Activated CD4-positive, alpha-beta memory T cell treated with anti-CD3 and anti-CD28 coated beads for 36 hours (primary cell): ENCODE results near the gene ABCA1. TPM values are rescaled to one million over a fixed set of nuclear protein-coding genes. Genes with fewer than 3 reads are reported as not detected.

Experiments
- CTCF ChIA-PET: fragments of 350-600 bp; sonication (Branson Sonifier 250); formaldehyde crosslinking; loops from one replicate; lab custom pipeline; 2021; ENCODE audit warnings: antibody characterized with exemption, inconsistent platforms; lab: Charles Lee
- POLR2A ChIA-PET: fragments of 350-600 bp; sonication (Branson Sonifier 250); formaldehyde crosslinking; loops from one replicate; lab custom pipeline; 2021; ENCODE audit warnings: antibody characterized with exemption; lab: Charles Lee
- DNase-seq: peaks from one replicate; pipeline ENCODE4 v3.0.0-alpha.2; 2020
- H3K27ac Mint-ChIP-seq: one replicate; pipeline ENCODE4 v1.8.0; 2021; ENCODE audit warnings: mixed read lengths
- H3K27me3 Mint-ChIP-seq: one replicate; pipeline ENCODE4 v1.8.0; 2021; ENCODE audit warnings: mixed read lengths
- H3K36me3 Mint-ChIP-seq: one replicate; pipeline ENCODE4 v1.8.0; 2021; ENCODE audit warnings: mixed read lengths
- H3K4me1 Mint-ChIP-seq: one replicate; pipeline ENCODE4 v1.8.0; 2021; ENCODE audit warnings: low read depth, mixed read lengths
- H3K4me3 Mint-ChIP-seq: one replicate; pipeline ENCODE4 v1.8.0; 2021; ENCODE audit warnings: mild to moderate bottlenecking, mixed read lengths
- H3K9me3 Mint-ChIP-seq: one replicate; pipeline ENCODE4 v1.8.0; 2021; ENCODE audit warnings: mixed read lengths
- intact Hi-C: fragments of 100-400 bp; cut with micrococcal nuclease; formaldehyde crosslinking; loops from one replicate; pipeline ENCODE4 v1.15.1; 2023
- total RNA-seq, 2 experiments: library from RNA; stranded (reverse); gene quantifications; one replicate each; pipeline ENCODE4 v1.2.3, GENCODE V29; 2021

The ABCA1 gene
- total RNA-seq, 2 experiments from 2014 or later: 6.1 TPM

GRCh38 chr9:104921067-104921741 is 6.8 kb downstream of the ABCA1 start:
- intact Hi-C loops: loop anchor here (10.0 kb wide), 1 partner anchor 56 kb away; no protein-coding TSS in a partner anchor
- Mint-ChIP-seq H3K9me3 (no peaks in the 10 kb centered on the region), H3K27me3 (peaks cover 4% of the 10 kb centered on the region), H3K4me1 (peaks cover 2% of the 10 kb centered on the region), H3K27ac (no peak overlapping the region), H3K36me3 (no peaks in the 10 kb centered on the region), H3K4me3 (no peak overlapping the region)
- POLR2A ChIA-PET: no interaction called here
- no peak for DNase-seq
- CTCF ChIA-PET: no interaction called here

GRCh38 chr9:104915753-104916152 is 12.2 kb downstream of the ABCA1 start:
- POLR2A ChIA-PET: no interaction called here
- DNase-seq: no peak
- H3K9me3 Mint-ChIP-seq: no peaks in the 10 kb centered on the region
- no peak overlapping the region for H3K27ac Mint-ChIP-seq
- CTCF ChIA-PET: no interaction called here
- intact Hi-C loops: no loop called here
- H3K36me3 Mint-ChIP-seq: no peaks in the 10 kb centered on the region
- H3K27me3 Mint-ChIP-seq: peaks cover 10% of the 10 kb centered on the region
- H3K4me1 Mint-ChIP-seq: no peaks in the 10 kb centered on the region
- no peak overlapping the region for H3K4me3 Mint-ChIP-seq

GRCh38 chr9:104915049-104915448 is 12.9 kb downstream of the ABCA1 start:
- no peak for DNase-seq
- no peak overlapping the region for H3K27ac Mint-ChIP-seq
- POLR2A ChIA-PET: no interaction called here
- no peaks in the 10 kb centered on the region for H3K36me3 Mint-ChIP-seq
- peaks cover 10% of the 10 kb centered on the region for H3K27me3 Mint-ChIP-seq
- CTCF ChIA-PET: no interaction called here
- H3K9me3 Mint-ChIP-seq: no peaks in the 10 kb centered on the region
- H3K4me1 Mint-ChIP-seq: no peaks in the 10 kb centered on the region
- intact Hi-C loops: no loop called here
- H3K4me3 Mint-ChIP-seq: no peak overlapping the region

- Mint-ChIP-seq H3K4me3 (no peak overlapping the region), H3K27ac (no peak overlapping the region), H3K27me3 (peaks cover 10% of the 10 kb centered on the region), H3K9me3 (no peaks in the 10 kb centered on the region), H3K4me1 (peaks cover 2% of the 10 kb centered on the region), H3K36me3 (no peaks in the 10 kb centered on the region)
- CTCF ChIA-PET: no interaction called here
- POLR2A ChIA-PET: no interaction called here
- intact Hi-C loops: no loop called here
- peak; percentile 14 for DNase-seq
Measured at GRCh38 chr9:104914466-104914865, 13.5 kb downstream of the ABCA1 start.

GRCh38 chr9:104912606-104913005 is 15.3 kb downstream of the ABCA1 start:
- intact Hi-C loops: no loop called here
- POLR2A ChIA-PET: no interaction called here
- no peak for DNase-seq
- CTCF ChIA-PET: no interaction called here
- no peaks in the 10 kb centered on the region for H3K9me3 Mint-ChIP-seq
- peaks cover 2% of the 10 kb centered on the region for H3K4me1 Mint-ChIP-seq
- H3K27me3 Mint-ChIP-seq: peaks cover 10% of the 10 kb centered on the region
- H3K27ac Mint-ChIP-seq: no peak overlapping the region
- no peak overlapping the region for H3K4me3 Mint-ChIP-seq
- H3K36me3 Mint-ChIP-seq: no peaks in the 10 kb centered on the region

GRCh38 chr9:104911032-104911607 is 16.8 kb downstream of the ABCA1 start:
- no peak overlapping the region for H3K4me3 Mint-ChIP-seq
- intact Hi-C loops: no loop called here

GRCh38 chr9:104907278-104907951 is 20.5 kb downstream of the ABCA1 start:
- H3K27me3 Mint-ChIP-seq: no peaks in the 10 kb centered on the region
- intact Hi-C loops: no loop called here
- H3K36me3 Mint-ChIP-seq: no peaks in the 10 kb centered on the region
- no peak overlapping the region for H3K27ac Mint-ChIP-seq
- peaks cover 2% of the 10 kb centered on the region for H3K4me1 Mint-ChIP-seq
- H3K4me3 Mint-ChIP-seq: no peak overlapping the region
- POLR2A ChIA-PET: no interaction called here
- no peak for DNase-seq
- CTCF ChIA-PET: no interaction called here
- no peaks in the 10 kb centered on the region for H3K9me3 Mint-ChIP-seq

More at GRCh38 chr9:104911032-104911607, 16.8 kb downstream of the ABCA1 start:
- POLR2A ChIA-PET: no interaction called here
- Mint-ChIP-seq H3K27ac (no peak overlapping the region), H3K9me3 (no peaks in the 10 kb centered on the region), H3K27me3 (peaks cover 10% of the 10 kb centered on the region), H3K36me3 (no peaks in the 10 kb centered on the region), H3K4me1 (peaks cover 2% of the 10 kb centered on the region)
- DNase-seq: no peak
- CTCF ChIA-PET: no interaction called here

- Mint-ChIP-seq H3K4me1 (peaks cover 2% of the 10 kb centered on the region), H3K27me3 (no peaks in the 10 kb centered on the region), H3K36me3 (no peaks in the 10 kb centered on the region), H3K9me3 (no peaks in the 10 kb centered on the region), H3K27ac (no peak overlapping the region), H3K4me3 (no peak overlapping the region)
- ChIA-PET CTCF (interaction anchor here (1.1 kb wide), 1 partner anchor 42 kb away, joined by 3 read pairs; no protein-coding TSS in a partner anchor), POLR2A (no interaction called here)
- intact Hi-C loops: no loop called here
- DNase-seq: no peak
Measured at GRCh38 chr9:104906441-104907277, 21.3 kb downstream of the ABCA1 start.

GRCh38 chr9:104905931-104906330 is 22.0 kb downstream of the ABCA1 start:
- Mint-ChIP-seq H3K4me1 (peaks cover 2% of the 10 kb centered on the region), H3K4me3 (no peak overlapping the region), H3K9me3 (no peaks in the 10 kb centered on the region), H3K27ac (no peak overlapping the region), H3K27me3 (no peaks in the 10 kb centered on the region), H3K36me3 (no peaks in the 10 kb centered on the region)
- DNase-seq: no peak
- intact Hi-C loops: no loop called here
- CTCF ChIA-PET: interaction anchor here (1.1 kb wide), 1 partner anchor 41 kb away, joined by 3 read pairs; no protein-coding TSS in a partner anchor
- POLR2A ChIA-PET: no interaction called here

GRCh38 chr9:104905153-104905901 is 22.6 kb downstream of the ABCA1 start:
- Mint-ChIP-seq H3K27ac (no peak overlapping the region), H3K4me1 (peaks cover 2% of the 10 kb centered on the region), H3K27me3 (no peaks in the 10 kb centered on the region), H3K4me3 (no peak overlapping the region), H3K9me3 (no peaks in the 10 kb centered on the region), H3K36me3 (no peaks in the 10 kb centered on the region)
- intact Hi-C loops: no loop called here
- ChIA-PET POLR2A (no interaction called here), CTCF (interaction anchor here (1.1 kb wide), 1 partner anchor 40 kb away, joined by 3 read pairs; no protein-coding TSS in a partner anchor)
- no peak for DNase-seq

- no peak overlapping the region for H3K27ac Mint-ChIP-seq
Measured at GRCh38 chr9:104903609-104904008, 24.3 kb downstream of the ABCA1 start.

More at GRCh38 chr9:104903609-104904008, 24.3 kb downstream of the ABCA1 start:
- DNase-seq: no peak
- intact Hi-C loops: no loop called here
- Mint-ChIP-seq H3K36me3 (no peaks in the 10 kb centered on the region), H3K4me3 (no peak overlapping the region), H3K4me1 (no peaks in the 10 kb centered on the region), H3K27me3 (no peaks in the 10 kb centered on the region), H3K9me3 (no peaks in the 10 kb centered on the region)
- ChIA-PET POLR2A (no interaction called here), CTCF (no interaction called here)
